Measurements from ENCODE around the gene GORASP2. TPM values are rescaled to one million over a fixed set of nuclear protein-coding genes. Genes with fewer than 3 reads are reported as not detected.

GORASP2 gene
- total RNA-seq, 2 donors from 2014 or later = 58.4 to 69.0 TPM

DNA sequence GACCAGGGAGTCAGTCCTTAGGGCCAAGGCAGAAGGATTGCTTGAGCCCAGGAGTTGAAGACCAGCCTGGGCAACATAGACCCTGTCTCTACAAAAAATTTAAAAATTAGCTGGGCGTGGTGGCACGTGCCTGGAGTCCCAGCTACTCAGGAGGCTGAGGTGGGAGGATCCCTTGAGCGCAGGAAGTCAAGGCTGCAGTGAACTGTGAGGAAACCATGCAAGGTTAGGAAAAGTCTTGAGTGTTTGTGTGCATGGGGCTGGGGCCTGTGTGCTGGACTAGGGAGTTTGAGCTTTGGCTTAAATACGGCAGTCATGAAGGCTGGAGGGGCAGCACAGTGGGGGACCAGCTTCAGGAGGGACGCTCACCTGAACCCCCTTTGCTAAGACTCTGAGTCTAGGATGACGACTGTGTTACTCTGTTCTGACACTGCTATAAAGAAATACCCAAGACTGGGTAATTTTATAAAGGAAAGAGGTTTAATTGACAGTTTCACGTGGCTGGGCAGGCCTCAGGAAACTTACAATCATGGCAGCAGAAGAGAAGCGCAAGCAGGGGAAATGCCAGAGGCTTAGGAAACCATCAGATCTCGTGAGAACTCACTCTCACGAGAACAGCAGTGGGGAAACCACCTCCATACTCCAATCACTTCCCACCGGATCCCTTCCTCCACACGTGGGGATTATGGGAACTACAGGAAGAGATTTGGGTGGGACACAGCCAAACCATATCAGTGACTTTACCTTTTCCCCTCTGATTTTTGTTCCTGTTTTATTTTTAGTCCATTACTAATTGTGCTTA is 39.4 kb downstream of the GORASP2 start:
- H3K36me3 ChIP-seq = peaks cover 41% of the 10 kb centered on the region

DNA sequence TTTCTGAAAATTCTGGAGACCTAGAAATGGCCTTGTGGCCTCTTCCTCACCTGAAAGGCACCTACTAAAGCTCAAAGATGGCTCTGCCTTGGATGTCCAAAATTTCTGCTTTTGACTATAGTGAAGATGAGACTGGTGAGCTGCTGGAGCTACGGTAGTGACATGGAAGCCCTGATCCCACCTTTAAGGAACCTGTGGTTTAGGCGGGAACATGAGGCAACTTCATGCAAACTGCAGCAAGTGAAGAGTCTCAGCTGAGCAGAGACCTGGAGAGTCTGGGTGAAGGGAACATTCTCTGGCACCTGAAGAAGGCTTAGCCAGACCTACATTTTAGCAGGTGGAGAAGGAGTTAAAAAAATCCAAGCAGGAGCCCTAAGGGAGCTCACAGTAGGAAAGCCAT is 40.0 kb downstream of the GORASP2 start:
- Histone ChIP-seq H3K4me3 (no peak overlapping the region), H3K4me1 (peaks cover 0 to 10% of the 10 kb centered on the region in 2 donors), H3K27ac (no peak overlapping the region)

More for the DNA sequence above, 39.4 kb downstream of the GORASP2 start:
- Histone ChIP-seq H3K27ac (no peak overlapping the region), H3K9me3 (no peaks in the 10 kb centered on the region), H3K4me1 (peaks cover 0 to 6% of the 10 kb centered on the region in 2 donors), H3K27me3 (no peaks in the 10 kb centered on the region), H3K4me3 (no peak overlapping the region)
- DNase-seq (ENCODE audit: low spot score) = no peak
- TF ChIP-seq, protein P1, sequence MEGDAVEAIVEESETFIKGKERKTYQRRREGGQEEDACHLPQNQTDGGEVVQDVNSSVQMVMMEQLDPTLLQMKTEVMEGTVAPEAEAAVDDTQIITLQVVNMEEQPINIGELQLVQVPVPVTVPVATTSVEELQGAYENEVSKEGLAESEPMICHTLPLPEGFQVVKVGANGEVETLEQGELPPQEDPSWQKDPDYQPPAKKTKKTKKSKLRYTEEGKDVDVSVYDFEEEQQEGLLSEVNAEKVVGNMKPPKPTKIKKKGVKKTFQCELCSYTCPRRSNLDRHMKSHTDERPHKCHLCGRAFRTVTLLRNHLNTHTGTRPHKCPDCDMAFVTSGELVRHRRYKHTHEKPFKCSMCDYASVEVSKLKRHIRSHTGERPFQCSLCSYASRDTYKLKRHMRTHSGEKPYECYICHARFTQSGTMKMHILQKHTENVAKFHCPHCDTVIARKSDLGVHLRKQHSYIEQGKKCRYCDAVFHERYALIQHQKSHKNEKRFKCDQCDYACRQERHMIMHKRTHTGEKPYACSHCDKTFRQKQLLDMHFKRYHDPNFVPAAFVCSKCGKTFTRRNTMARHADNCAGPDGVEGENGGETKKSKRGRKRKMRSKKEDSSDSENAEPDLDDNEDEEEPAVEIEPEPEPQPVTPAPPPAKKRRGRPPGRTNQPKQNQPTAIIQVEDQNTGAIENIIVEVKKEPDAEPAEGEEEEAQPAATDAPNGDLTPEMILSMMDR (IDR thresholded peaks at IDR 0.05) = no peak

DNA sequence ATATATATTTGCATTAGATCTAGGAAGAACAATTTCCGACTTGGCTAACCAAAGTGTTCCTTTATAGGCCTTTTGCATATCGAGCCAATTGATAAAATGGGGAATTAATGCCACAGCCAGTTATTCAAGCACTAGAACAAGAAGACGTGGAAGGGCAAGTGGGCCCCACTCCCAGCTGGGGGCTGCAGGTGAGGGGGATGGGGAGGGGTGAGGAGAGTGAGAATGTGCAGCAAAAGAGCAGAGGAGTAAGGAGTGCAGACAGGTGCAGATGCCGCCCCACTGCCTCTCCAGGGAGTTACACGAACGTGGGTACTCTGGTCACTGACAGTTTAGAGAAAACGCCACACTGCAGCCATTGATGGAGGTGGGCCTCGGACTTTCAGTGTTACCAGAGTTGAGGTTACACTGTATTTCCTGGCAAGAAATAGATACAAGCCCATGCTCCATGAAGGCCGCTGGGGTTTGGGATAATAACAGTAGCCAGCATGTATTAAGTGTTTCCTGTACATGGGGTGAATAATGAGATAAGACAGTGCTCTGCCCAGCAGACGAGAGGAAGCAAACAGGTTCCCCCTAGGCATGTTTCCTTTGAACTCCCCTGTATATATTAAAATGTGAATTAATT is 40.9 kb downstream of the GORASP2 start:
- no peaks in the 10 kb centered on the region for H3K27me3 ChIP-seq
- H3K4me3 ChIP-seq = no peak overlapping the region
- H3K27ac ChIP-seq = no peak overlapping the region
- TF ChIP-seq, protein P1 (IDR thresholded peaks at IDR 0.05) = no peak
- H3K4me1 ChIP-seq = peaks cover 0 to 12% of the 10 kb centered on the region in 2 donors
- peaks cover 25% of the 10 kb centered on the region for H3K36me3 ChIP-seq
- H3K9me3 ChIP-seq = no peaks in the 10 kb centered on the region
- no peak for DNase-seq (ENCODE audit: low spot score)

More for the DNA sequence above, 40.0 kb downstream of the GORASP2 start:
- Histone ChIP-seq H3K27me3 (no peaks in the 10 kb centered on the region), H3K9me3 (no peaks in the 10 kb centered on the region), H3K36me3 (peaks cover 34% of the 10 kb centered on the region)
- TF ChIP-seq, protein P1 (IDR thresholded peaks at IDR 0.05) = no peak
- DNase-seq (ENCODE audit: low spot score) = no peak

DNA sequence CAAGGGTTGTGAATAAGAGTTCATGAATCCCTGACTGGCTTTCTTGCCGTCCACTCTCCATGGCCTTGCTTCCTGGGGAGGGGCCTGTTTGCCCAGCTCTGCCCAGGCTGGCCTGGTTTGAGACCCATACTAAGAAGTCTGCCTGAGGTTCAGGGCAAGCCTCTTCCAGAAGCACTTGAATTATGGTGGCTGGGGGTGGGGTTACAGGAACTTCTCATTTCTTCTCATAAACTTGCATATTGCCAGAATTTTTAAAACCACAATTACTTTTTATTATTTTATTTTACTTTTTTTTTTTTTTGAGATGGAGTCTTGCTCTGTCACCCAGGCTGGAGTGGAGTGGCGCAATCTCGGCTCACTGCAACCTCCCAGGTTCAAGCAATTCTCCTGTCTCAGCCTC is 42.0 kb downstream of the GORASP2 start:
- H3K9me3 ChIP-seq = no peaks in the 10 kb centered on the region

DNA sequence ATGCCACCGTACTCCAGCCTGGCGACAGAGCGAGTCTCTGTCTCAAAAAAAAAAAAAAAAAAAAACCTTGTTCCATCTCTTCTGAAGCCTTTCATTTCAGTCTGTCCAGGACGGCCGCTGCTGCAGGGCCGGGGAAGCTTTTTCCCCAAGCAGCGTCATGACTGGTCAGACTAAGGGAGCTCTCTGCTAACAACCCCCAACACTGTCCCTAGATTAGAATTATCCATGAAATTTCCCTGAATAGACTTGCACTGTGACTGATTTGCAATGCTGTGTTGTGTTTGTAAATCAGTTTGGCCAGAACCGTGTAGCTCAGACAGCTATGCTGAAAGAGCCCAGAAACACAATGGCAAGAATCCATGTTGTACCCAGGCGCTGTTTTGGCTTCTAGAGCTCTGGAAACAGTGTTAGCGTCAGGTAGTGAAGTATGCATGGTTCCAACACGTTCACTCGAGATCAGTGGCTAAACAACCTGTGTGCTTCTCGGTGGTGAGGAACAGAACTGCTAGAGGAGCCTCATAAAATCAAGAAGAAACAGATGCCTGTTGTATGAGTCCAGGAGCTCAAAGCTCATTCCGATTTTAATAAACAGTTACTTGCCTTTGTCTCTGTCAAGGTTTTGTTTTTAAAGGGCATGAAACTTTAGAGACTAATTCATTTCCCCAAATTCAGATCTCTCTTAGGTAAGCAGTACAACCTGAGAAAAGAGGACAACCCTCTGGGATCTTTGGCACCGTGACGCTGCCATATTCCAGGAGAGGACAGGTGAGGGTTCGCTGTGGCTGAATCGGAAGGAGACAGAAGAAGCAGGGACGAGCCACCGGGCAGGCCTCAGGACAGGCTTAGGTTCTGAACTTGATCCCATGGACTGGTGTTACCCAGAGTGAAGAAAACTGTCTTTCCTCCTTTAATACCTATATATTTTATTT is 43.5 kb downstream of the GORASP2 start:
- no peak for DNase-seq (ENCODE audit: low spot score)
- Histone ChIP-seq H3K27ac (no peak overlapping the region), H3K4me3 (peak overlapping the region in 1 of 2 donors; percentile 79), H3K36me3 (no peaks in the 10 kb centered on the region), H3K9me3 (no peaks in the 10 kb centered on the region), H3K27me3 (no peaks in the 10 kb centered on the region), H3K4me1 (peaks cover 0 to 12% of the 10 kb centered on the region in 2 donors)
- TF ChIP-seq, protein P1 (IDR thresholded peaks at IDR 0.05) = no peak

More for the DNA sequence above, 42.0 kb downstream of the GORASP2 start:
- no peak for DNase-seq (ENCODE audit: low spot score)
- peaks cover 14% of the 10 kb centered on the region for H3K36me3 ChIP-seq
- H3K27ac ChIP-seq = no peak overlapping the region
- H3K27me3 ChIP-seq = no peaks in the 10 kb centered on the region
- TF ChIP-seq, protein P1 (IDR thresholded peaks at IDR 0.05) = no peak
- H3K4me1 ChIP-seq = peaks cover 0 to 12% of the 10 kb centered on the region in 2 donors
- H3K4me3 ChIP-seq = no peak overlapping the region
